ENCODE results near the gene ARL4C. TPM values are rescaled to one million over a fixed set of nuclear protein-coding genes. Genes with fewer than 3 reads are reported as not detected.

The ARL4C gene
- total and polyA plus RNA-seq, 2 experiments from 2014 or later, result 7.0 to 10.0 TPM

DNA sequence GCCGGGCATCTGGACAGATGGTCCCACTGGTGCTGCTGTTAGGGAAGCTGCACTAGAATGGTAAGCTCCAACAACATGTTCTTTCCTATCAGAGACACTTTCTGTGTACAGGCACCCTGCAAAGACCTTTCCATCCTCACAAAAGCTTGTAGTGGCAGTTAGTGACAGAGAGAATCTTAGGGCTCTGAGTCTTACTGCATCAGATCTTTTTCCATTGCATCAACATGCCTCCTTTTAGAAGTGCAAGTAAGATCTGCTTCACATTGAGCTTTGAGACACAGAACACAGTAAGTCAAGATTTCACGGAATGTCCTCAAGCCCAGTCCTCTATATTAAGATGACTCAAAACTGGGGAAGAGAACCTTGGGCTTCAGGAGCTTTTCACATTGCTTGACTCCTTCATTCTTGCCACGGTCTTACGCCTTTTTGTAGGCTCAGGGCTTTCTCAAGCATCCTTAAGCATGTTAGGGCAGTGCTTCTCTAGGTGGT lies 52.6 kb downstream of the ARL4C start:
- DNase-seq (ENCODE audit: low read depth in 1 of 2, low spot score in 1 of 2), result no peak
- Histone ChIP-seq H3K4me1 (ENCODE audit: low read depth) (peaks cover 9% of the 10 kb centered on the region), H3K36me3 (no peaks in the 10 kb centered on the region), H3K9me3 (ENCODE audit: low read depth) (no peaks in the 10 kb centered on the region), H3K27me3 (no peaks in the 10 kb centered on the region), H3K27ac (no peak overlapping the region), H3K4me3 (no peak overlapping the region)
- TF ChIP-seq, protein P1, sequence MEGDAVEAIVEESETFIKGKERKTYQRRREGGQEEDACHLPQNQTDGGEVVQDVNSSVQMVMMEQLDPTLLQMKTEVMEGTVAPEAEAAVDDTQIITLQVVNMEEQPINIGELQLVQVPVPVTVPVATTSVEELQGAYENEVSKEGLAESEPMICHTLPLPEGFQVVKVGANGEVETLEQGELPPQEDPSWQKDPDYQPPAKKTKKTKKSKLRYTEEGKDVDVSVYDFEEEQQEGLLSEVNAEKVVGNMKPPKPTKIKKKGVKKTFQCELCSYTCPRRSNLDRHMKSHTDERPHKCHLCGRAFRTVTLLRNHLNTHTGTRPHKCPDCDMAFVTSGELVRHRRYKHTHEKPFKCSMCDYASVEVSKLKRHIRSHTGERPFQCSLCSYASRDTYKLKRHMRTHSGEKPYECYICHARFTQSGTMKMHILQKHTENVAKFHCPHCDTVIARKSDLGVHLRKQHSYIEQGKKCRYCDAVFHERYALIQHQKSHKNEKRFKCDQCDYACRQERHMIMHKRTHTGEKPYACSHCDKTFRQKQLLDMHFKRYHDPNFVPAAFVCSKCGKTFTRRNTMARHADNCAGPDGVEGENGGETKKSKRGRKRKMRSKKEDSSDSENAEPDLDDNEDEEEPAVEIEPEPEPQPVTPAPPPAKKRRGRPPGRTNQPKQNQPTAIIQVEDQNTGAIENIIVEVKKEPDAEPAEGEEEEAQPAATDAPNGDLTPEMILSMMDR (IDR thresholded peaks at IDR 0.05; ENCODE audit: low read depth, low read length), result no peak
